CD14-positive monocyte (primary cell): Measurements from ENCODE around the gene CCBE1. TPM values are rescaled to one million over a fixed set of nuclear protein-coding genes. Genes with fewer than 3 reads are reported as not detected.

Experiments
- DNase-seq, 3 donors: peaks; one replicate each; pipeline ENCODE4 v3.0.0-alpha.2; 2011 to 2022
- H2AFZ ChIP-seq: 2 replicates; pipeline ENCODE4 v1.6.0; 2012; ENCODE audit warnings: mild to moderate bottlenecking, low read depth, low read length, inconsistent platforms; ENCODE audit not compliant: insufficient read depth, poor library complexity, severe bottlenecking
- H3K27ac ChIP-seq, 2 donors: 1 replicate in 1 of 2; 2 replicates in 1 of 2; pipeline ENCODE4 v1.5.1; 2012 to 2013; ENCODE audit warnings: low read length in 2 of 2, control low read depth in 1 of 2, inconsistent platforms in 1 of 2, low read depth in 1 of 2, mild to moderate bottlenecking in 1 of 2
- H3K27me3 ChIP-seq, 2 donors: one replicate each; pipeline versions ENCODE4 v1.6.0 to v1.6.1; 2011 to 2013; ENCODE audit warnings: low read length in 2 of 2; ENCODE audit not compliant: control insufficient read depth in 2 of 2, insufficient read depth in 2 of 2
- H3K36me3 ChIP-seq, 2 donors: replicated peaks in 1 of 2; 1 replicate in 1 of 2; 2 replicates in 1 of 2; pipeline versions ENCODE4 v1.5.1 to v1.6.1; 2012 to 2013; ENCODE audit warnings: low read length in 2 of 2, control low read depth in 1 of 2, inconsistent platforms in 1 of 2, mild to moderate bottlenecking in 1 of 2; ENCODE audit not compliant: insufficient read depth in 2 of 2, control insufficient read depth in 1 of 2
- H3K4me1 ChIP-seq, 2 donors: 1 replicate in 1 of 2; 2 replicates in 1 of 2; pipeline versions ENCODE4 v1.5.1 to v1.6.1; 2012 to 2013; ENCODE audit warnings: low read length in 2 of 2, control low read depth in 1 of 2, inconsistent platforms in 1 of 2, mild to moderate bottlenecking in 1 of 2, moderate library complexity in 1 of 2; ENCODE audit not compliant: insufficient read depth in 2 of 2, control insufficient read depth in 1 of 2
- H3K4me2 ChIP-seq: replicated peaks from 2 replicates; pipeline ENCODE3; 2012; ENCODE audit warnings: low read length, moderate library complexity, mild to moderate bottlenecking; ENCODE audit not compliant: poor library complexity, severe bottlenecking; ENCODE audit errors: extremely low read depth
- H3K4me3 ChIP-seq, 3 experiments: fragments of 200-600 bp in 1 of 3; sonication (generic) in 1 of 3; replicated peaks in 1 of 3; 1 replicate in 2 of 3; 2 replicates in 1 of 3; pipeline ENCODE4 v1.5.1; 2011 to 2013; ENCODE audit warnings: low read length in 3 of 3, mild to moderate bottlenecking in 3 of 3, control low read depth in 2 of 3, low read depth in 2 of 3, inconsistent platforms in 1 of 3, moderate library complexity in 1 of 3
- H3K79me2 ChIP-seq: 2 replicates; pipeline ENCODE4 v1.6.0; 2012; ENCODE audit warnings: mild to moderate bottlenecking, control low read depth, inconsistent platforms, low read length, moderate library complexity; ENCODE audit not compliant: insufficient read depth
- H3K9ac ChIP-seq: 2 replicates; pipeline ENCODE4 v1.6.0; 2017; ENCODE audit warnings: low read length, mild to moderate bottlenecking; ENCODE audit not compliant: insufficient read depth, poor library complexity, severe bottlenecking
- H3K9me3 ChIP-seq, 2 donors: replicated peaks in 1 of 2; 1 replicate in 1 of 2; 2 replicates in 1 of 2; pipeline versions ENCODE4 v1.5.1 to v1.6.1; 2012 to 2013; ENCODE audit warnings: low read length in 2 of 2, control low read depth in 1 of 2; ENCODE audit not compliant: control insufficient read depth in 1 of 2, insufficient read depth in 1 of 2
- H4K20me1 ChIP-seq: 2 replicates; pipeline ENCODE4 v1.6.0; 2012; ENCODE audit warnings: mild to moderate bottlenecking, low read length, control low read depth, moderate library complexity; ENCODE audit not compliant: insufficient read depth
- H3K27ac Mint-ChIP-seq, 7 donors: one replicate each; pipeline ENCODE4 v1.8.0; 2020; ENCODE audit warnings: mild to moderate bottlenecking in 7 of 7, mixed read lengths in 7 of 7, moderate library complexity in 6 of 7, inconsistent platforms in 2 of 7
- H3K27me3 Mint-ChIP-seq, 3 donors: one replicate each; pipeline ENCODE4 v1.8.0; 2021 to 2022; ENCODE audit warnings: low read depth in 3 of 3, mild to moderate bottlenecking in 3 of 3, mixed read lengths in 3 of 3, moderate library complexity in 3 of 3, inconsistent platforms in 1 of 3
- H3K36me3 Mint-ChIP-seq, 2 donors: one replicate each; pipeline ENCODE4 v1.8.0; 2020; ENCODE audit warnings: mixed read lengths in 2 of 2, inconsistent platforms in 1 of 2, mild to moderate bottlenecking in 1 of 2
- H3K4me1 Mint-ChIP-seq: one replicate; pipeline ENCODE4 v1.8.0; 2020; ENCODE audit warnings: mild to moderate bottlenecking, mixed read lengths
- H3K4me3 Mint-ChIP-seq, 2 donors: one replicate each; pipeline ENCODE4 v1.8.0; 2020; ENCODE audit warnings: mild to moderate bottlenecking in 2 of 2, mixed read lengths in 2 of 2, moderate library complexity in 1 of 2
- H3K9me3 Mint-ChIP-seq, 7 donors: one replicate each; pipeline ENCODE4 v1.8.0; 2020 to 2022; ENCODE audit warnings: mixed read lengths in 7 of 7, mild to moderate bottlenecking in 6 of 7, moderate library complexity in 6 of 7, inconsistent platforms in 2 of 7
- CTCF ChIP-seq: fragments of 200-600 bp; IDR thresholded peaks from one replicate; pipeline ENCODE4 v1.8.0; 2022; ENCODE audit warnings: antibody characterized with exemption, mild to moderate bottlenecking
- WGBS: methylation state at CpG from one replicate; pipeline ENCODE4 v1.1.5; 2013; ENCODE audit warnings: missing lambda C conversion rate; ENCODE audit not compliant: insufficient coverage; 5-methylcytosine and 5-hydroxymethylcytosine counted together
- intact Hi-C, 2 donors: fragments of 100-400 bp; cut with micrococcal nuclease; formaldehyde crosslinking; loops; one replicate each; pipeline versions ENCODE4 v1.15.0 to v1.15.1; 2023
- polyA plus RNA-seq, 3 donors: library from polyadenylated mRNA; depleted of rRNA in 1 of 3; unstranded in 2 of 3; stranded (reverse) in 1 of 3; fragments of 300-500 nt in 2 of 3; fragments of >200 nt in 1 of 3; fragmentation: Illumina TruSeq in 2 of 3; gene quantifications; 1 replicate in 2 of 3; 2 replicates in 1 of 3; pipeline ENCODE4 v1.2.3, GENCODE V29; 2012 to 2021

CCBE1 gene
- polyA plus RNA-seq, 3 donors, result not detected

- TF ChIP-seq CTCF, result no peak
- H3K27ac ChIP-seq, result no peak overlapping the region
- no peaks in the 10 kb centered on the region for H3K4me1 Mint-ChIP-seq
- H3K27me3 Mint-ChIP-seq, result peaks cover 0 to 1% (median 0%) of the 10 kb centered on the region in 3 donors
- peaks cover 6 to 17% (median 11%) of the 10 kb centered on the region in 7 donors for H3K9me3 Mint-ChIP-seq
- no peaks in the 10 kb centered on the region for H3K36me3 ChIP-seq
- H3K27me3 ChIP-seq, result no peaks in the 10 kb centered on the region
- no peak for DNase-seq
- H3K4me2 ChIP-seq, result no peak overlapping the region
- H3K9me3 ChIP-seq, result peaks cover 0 to 9% of the 10 kb centered on the region in 2 donors
- WGBS, result 89% methylated on average over 1 of the region's 7 CpGs
- intact Hi-C loops, result no loop called here
- H3K4me3 ChIP-seq, result no peak overlapping the region
- no peaks in the 10 kb centered on the region for H3K36me3 Mint-ChIP-seq
- H3K4me3 Mint-ChIP-seq, result no peak overlapping the region
- H3K9ac ChIP-seq, result no peak overlapping the region
- no peak overlapping the region for H3K27ac Mint-ChIP-seq
- H4K20me1 ChIP-seq, result no peaks in the 10 kb centered on the region
- no peaks in the 10 kb centered on the region for H3K79me2 ChIP-seq
- H2AFZ ChIP-seq, result no peak overlapping the region
- H3K4me1 ChIP-seq, result no peaks in the 10 kb centered on the region
Observed at GRCh38 chr18:59555995-59556659, 141.1 kb downstream of the CCBE1 start.

GRCh38 chr18:59554796-59555335, 142.4 kb downstream of the CCBE1 start:
- no peak overlapping the region for H3K27ac Mint-ChIP-seq
- no peaks in the 10 kb centered on the region for H3K36me3 ChIP-seq
- WGBS, result 100% methylated on average over 1 of the region's 2 CpGs
- no peak overlapping the region for H3K27ac ChIP-seq
- no peak overlapping the region for H3K4me2 ChIP-seq
- H3K9ac ChIP-seq, result no peak overlapping the region
- TF ChIP-seq CTCF, result no peak
- H3K9me3 Mint-ChIP-seq, result peaks cover 4 to 17% (median 11%) of the 10 kb centered on the region in 7 donors
- no peaks in the 10 kb centered on the region for H3K36me3 Mint-ChIP-seq
- H3K79me2 ChIP-seq, result no peaks in the 10 kb centered on the region
- intact Hi-C loops, result no loop called here
- H3K27me3 ChIP-seq, result no peaks in the 10 kb centered on the region
- H3K4me3 ChIP-seq, result no peak overlapping the region
- no peak overlapping the region for H3K4me3 Mint-ChIP-seq
- H4K20me1 ChIP-seq, result no peaks in the 10 kb centered on the region
- DNase-seq, result no peak
- H3K4me1 ChIP-seq, result no peaks in the 10 kb centered on the region
- peaks cover 0 to under 1% (median 0%) of the 10 kb centered on the region in 3 donors for H3K27me3 Mint-ChIP-seq
- peaks cover 0 to 9% of the 10 kb centered on the region in 2 donors for H3K9me3 ChIP-seq
- no peaks in the 10 kb centered on the region for H3K4me1 Mint-ChIP-seq
- no peak overlapping the region for H2AFZ ChIP-seq
